ENCODE data around the gene PFKFB2.

DNA sequence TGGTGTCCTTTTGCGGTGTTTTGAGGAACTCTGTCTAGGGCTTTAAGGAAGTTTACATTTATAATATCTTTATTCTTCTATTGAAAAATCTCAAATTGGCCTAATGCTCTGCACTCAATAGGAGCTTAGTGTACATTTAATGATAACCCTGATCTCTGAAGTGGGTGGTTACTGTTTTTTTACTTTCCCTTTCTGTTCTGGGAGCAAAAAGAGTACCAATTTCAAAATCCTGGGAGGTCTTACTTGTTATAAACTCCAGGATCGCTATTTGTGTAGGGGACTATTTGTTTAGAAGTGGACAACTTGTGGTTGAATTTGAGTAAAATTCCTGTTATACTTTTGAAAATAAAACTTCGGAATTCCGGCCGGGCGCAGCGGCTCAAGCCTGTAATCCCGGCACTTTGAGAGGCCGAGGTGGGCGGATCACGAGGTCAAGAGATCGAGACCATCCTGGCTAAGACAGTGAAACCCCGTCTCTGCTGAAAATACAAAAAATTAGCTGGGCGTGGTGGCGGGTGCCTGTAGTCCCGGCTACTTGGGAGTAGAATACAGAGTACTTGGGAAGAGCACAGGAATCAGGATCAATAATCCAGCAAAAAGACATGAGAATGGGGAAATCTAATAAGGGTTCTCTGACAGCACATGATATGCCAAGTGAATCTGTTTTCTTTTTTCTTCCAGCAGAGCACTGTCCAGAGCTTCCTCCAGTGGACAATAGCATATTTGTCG, 36.7 kb downstream of the PFKFB2 start:
- TF ChIP-seq EZH2 (IDR thresholded peaks at IDR 0.05) (no peak), POLR2AphosphoS5 (IDR thresholded peaks at IDR 0.05; ENCODE audit: borderline replicate concordance, low read depth, low read length) (no peak)

Measured in SK-N-MC (cell line).